Esophagus muscularis mucosa (tissue), 3 donors: Measurements from ENCODE around the gene BFAR.

Experiments
- CTCF ChIP-seq, 3 experiments: fragments of 200-600 bp in 2 of 3; fragments of 450-650 bp in 1 of 3; sonication (generic) in 2 of 3; IDR thresholded peaks; one replicate each; pipeline ENCODE4 v1.5.1; 2017 to 2019; ENCODE audit warnings: antibody characterized with exemption in 3 of 3, mild to moderate bottlenecking in 2 of 3, moderate library complexity in 1 of 3
- POLR2A ChIP-seq: fragments of 450-650 bp; IDR thresholded peaks from one replicate; pipeline ENCODE4 v1.6.1; 2017; ENCODE audit warnings: antibody characterized with exemption, moderate library complexity, mild to moderate bottlenecking, low read depth

- TF ChIP-seq POLR2A (no peak), CTCF (IDR thresholded peaks at IDR 0.05) (no peak)
These were observed 43.9 kb downstream of the BFAR start for GRCh38 chr16:14676633-14677032.
